MM.1S (cell line): Measurements from ENCODE around the gene BRINP1.

ENCODE experiments used
- EZH2phosphoT487 ChIP-seq: fragments of 300-600 bp; sonication (generic); IDR thresholded peaks from 2 replicates; pipeline ENCODE4 v1.6.1; 2018; ENCODE audit warnings: antibody characterized with exemption, low read length
- TF ChIP-seq, protein P1 (sequence below): fragments of 300-600 bp; sonication (generic); IDR thresholded peaks from 2 replicates; pipeline ENCODE4 v1.5.1; 2016; ENCODE audit warnings: antibody characterized with exemption, low read length, mixed read lengths

DNA sequence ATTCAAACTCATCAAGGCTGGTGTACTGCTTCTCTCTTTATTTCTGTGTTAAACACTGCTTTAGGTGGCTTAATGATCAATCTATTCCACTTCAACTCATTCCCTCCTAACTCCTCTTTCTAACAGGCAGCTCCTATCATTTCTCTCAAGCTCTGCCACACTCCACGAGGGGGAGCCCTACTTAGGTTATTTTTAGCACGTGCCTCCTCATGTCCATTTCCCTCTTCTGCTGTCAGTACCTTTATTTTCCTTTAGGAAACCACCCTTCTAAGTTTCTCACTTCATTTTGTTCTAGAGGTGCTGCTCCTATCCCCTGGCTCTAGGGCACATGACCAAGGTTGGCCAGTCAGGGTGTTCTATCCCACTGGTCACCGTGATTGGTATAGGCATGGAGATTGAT, 6.7 kb upstream of the BRINP1 start:
- TF ChIP-seq, protein P1, sequence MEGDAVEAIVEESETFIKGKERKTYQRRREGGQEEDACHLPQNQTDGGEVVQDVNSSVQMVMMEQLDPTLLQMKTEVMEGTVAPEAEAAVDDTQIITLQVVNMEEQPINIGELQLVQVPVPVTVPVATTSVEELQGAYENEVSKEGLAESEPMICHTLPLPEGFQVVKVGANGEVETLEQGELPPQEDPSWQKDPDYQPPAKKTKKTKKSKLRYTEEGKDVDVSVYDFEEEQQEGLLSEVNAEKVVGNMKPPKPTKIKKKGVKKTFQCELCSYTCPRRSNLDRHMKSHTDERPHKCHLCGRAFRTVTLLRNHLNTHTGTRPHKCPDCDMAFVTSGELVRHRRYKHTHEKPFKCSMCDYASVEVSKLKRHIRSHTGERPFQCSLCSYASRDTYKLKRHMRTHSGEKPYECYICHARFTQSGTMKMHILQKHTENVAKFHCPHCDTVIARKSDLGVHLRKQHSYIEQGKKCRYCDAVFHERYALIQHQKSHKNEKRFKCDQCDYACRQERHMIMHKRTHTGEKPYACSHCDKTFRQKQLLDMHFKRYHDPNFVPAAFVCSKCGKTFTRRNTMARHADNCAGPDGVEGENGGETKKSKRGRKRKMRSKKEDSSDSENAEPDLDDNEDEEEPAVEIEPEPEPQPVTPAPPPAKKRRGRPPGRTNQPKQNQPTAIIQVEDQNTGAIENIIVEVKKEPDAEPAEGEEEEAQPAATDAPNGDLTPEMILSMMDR = peak; percentile 18; the same call in 1 of the 2 replicates
- no peak for TF ChIP-seq EZH2phosphoT487
